Non-pigmented ciliary epithelial cell (primary cell): ENCODE measurements around the gene PRSS38.

Experiments
- DNase-seq: peaks from one replicate; pipeline ENCODE4 v3.0.0-alpha.2; 2010; ENCODE audit warnings: low read depth

Gene PRSS38

GRCh38 chr1:227793079-227793947, 22.2 kb upstream of the PRSS38 start:
- DNase-seq: no peak

GRCh38 chr1:227793948-227794816, 21.3 kb upstream of the PRSS38 start:
- peak; percentile 52 for DNase-seq

DNA sequence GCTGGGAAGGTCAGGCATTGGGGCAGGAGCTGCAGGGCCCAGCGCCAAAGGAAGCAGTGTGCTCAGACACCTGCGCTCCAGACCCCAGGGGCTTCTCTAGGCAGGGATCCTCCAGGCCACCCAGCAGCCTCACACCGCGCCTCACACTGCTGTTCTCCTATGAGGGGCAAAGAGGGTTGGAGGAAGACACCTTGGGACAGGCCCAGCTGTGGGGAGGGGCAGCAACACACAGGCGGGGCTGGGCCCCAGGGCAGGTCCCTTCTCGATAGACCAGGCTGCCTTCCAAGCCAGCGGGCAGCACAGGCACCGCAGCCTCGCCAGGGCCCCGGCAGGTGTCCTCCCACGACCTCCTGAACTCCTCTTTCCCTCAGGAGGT, 20.7 kb upstream of the PRSS38 start:
- no peak for DNase-seq

GRCh38 chr1:227795732-227796131, 19.7 kb upstream of the PRSS38 start:
- no peak for DNase-seq

GRCh38 chr1:227796359-227796915, 19.0 kb upstream of the PRSS38 start:
- no peak for DNase-seq

GRCh38 chr1:227797144-227797543, 18.3 kb upstream of the PRSS38 start:
- no peak for DNase-seq

DNA sequence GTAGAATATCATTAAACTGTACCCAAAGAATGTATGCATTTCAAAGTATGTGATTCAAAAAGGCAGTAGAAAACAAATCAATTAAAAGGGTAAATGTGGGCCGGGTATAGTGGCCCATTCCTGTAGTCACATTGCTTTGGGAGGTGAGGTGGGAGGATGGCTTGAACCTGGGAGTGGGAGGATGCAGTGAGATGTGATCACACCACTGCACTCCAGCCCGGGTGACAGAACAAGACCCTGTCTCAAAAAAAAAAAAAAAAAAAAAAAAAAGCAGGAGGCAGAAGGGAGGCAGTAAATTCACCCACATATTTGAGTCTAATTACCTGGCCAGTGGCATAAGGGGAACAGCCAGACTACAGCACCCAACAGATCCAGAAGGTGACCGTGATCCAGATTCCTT, 17.9 kb upstream of the PRSS38 start:
- no peak for DNase-seq

GRCh38 chr1:227798078-227798802, 17.2 kb upstream of the PRSS38 start:
- DNase-seq: no peak

- DNase-seq: no peak
Measured at GRCh38 chr1:227799756-227800155, 15.7 kb upstream of the PRSS38 start.

GRCh38 chr1:227803933-227804332, 11.5 kb upstream of the PRSS38 start:
- no peak for DNase-seq

GRCh38 chr1:227805606-227806197, 9.8 kb upstream of the PRSS38 start:
- DNase-seq: peak; percentile 61

GRCh38 chr1:227808566-227808965, 6.9 kb upstream of the PRSS38 start:
- DNase-seq: no peak

DNA sequence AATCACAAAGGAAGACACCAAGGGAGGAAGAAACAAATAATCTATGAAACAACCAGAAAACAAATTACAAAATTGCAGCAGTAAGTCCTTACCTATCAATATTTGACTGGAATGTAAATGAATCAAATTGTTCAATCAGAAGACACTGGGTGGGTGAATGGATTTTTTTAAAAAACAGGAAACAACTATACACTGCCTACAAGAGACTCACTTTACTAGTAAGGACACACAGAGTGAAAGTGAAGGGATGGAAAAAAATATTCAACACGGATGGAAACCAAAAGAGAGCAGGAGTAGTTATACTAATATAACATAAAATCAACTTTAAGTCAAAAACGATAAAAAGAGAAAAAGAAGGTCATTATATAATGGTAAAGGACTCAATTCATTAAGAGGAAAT, 6.4 kb upstream of the PRSS38 start:
- no peak for DNase-seq

DNA sequence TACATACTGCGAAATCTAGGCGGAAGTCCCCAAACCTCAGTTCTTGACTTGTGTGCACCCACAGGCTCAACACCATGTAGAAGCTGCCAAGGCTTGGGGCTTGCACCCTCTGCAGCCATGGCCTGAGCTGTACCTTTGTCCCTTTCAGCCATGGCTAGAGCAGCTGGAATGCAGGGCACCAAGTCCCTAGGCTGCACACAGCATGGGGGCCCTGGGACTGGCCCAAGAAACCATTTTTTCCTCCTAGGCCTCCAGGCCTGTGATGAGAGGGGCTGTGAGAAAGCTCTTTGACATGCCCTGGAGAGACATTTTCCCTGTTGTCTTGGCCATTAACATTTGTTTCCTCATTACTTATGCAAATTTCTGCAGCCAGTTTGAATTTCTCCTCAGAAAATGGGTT, 1.5 kb upstream of the PRSS38 start:
- DNase-seq: no peak

DNA sequence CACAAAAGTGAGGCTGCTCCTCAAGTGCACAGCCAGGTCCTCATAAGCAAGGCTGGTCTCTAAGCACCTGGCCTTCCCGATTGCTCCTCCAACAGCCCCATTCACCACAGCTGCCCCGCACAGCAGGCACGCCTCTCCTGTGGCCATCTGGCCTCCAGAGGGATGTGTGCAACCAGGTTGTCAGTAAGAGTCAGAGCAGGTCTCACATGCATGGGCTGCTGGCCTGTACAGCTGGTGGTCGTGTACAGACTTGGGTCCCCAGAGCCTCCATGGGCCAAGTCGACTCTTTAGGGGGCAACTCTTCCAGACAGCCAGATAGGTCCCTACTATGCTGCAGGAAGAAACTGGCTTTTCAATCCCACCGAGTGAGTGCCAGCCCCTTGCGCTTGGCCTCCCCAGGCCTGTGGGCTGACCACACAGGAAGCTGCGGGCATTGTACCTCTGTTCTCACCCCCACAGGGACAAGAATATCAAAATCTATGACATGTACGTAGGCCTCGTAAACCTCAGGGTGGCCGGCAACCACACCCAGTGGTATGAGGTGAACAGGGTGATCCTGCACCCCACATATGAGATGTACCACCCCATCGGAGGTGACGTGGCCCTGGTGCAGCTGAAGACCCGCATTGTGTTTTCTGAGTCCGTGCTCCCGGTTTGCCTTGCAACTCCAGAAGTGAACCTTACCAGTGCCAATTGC, 1.4 kb downstream of the PRSS38 start:
- DNase-seq: no peak

DNA sequence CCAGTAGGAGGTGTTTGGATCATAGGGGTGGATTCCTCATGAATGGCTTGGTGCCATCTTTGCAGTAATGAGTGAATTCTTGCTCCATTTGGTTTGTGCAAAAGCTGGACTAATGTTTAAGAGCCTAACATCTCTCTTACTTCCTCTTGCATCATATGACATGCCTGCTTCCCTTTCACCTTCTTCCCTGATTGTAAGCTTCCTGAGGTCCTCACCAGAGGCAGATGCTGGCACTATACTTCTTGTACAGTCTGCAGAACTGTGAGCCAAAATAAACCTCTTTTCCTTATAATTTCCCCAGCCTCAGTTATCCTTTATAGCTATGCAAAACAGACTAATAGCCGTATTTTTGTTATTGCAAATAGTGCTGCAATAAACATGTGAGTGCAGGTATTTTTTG, 8.1 kb downstream of the PRSS38 start:
- DNase-seq: no peak

DNA sequence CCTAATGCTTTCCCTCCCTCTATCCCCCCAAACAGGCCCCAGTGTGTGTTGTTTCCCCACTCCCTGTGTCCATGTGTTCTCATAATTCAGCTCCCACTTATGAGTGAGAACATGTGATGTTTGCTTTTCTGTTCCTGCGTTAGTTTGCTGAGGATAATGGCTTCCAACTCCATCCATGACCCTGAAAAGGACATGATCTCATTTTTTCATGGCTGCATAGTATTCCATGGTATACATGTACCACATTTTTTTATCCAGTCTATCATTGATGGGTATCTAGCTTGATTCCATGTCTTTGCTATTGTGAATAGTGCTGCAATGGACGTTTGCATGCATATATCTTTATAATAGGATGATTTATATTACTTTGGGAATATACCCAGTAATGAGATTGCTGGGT, 8.7 kb downstream of the PRSS38 start:
- no peak for DNase-seq

- no peak for DNase-seq
Measured at GRCh38 chr1:227828786-227829185, 13.3 kb downstream of the PRSS38 start.

DNA sequence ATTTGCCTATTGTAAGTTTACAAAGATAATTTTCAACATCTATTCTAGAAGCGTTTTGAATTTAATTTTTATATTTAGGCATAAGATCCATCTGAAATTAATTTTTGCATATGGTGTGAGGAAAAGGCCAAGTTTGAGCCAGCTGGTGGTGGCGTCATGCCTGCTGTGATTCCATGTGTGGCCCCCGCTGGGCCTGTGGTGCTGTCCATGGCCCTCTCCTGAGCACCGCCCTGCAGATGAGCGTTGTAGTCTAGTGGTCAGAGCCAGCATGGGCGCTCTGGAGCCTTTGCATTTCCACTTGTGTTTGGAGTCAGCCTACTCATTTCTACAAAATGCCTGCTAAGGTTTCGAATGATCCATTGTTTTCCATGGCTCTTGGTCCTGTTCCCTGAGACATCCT, 22.7 kb downstream of the PRSS38 start:
- no peak for DNase-seq

GRCh38 chr1:227841096-227841495, 25.6 kb downstream of the PRSS38 start:
- no peak for DNase-seq
